Measurements from ENCODE around the gene SLC12A5.

The SLC12A5 gene

DNA sequence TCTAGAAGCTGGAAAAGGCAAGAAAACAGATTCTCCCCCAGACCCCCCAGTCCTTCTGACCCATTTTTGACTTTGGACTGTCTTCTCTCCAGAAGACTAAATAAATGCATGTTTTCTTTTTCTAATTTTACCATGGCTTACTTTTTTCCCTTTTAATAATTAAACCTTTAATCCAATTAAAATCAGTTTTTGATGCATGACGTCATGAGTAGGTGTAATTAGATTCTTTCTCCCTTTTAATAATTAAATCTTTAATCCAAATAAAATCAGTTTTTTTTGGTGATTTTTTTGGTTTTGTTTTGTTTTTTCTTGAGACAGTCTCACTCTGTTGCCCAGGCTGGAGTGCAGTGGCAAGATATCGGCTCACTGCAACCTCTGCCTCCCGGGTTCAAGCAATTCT, 73.9 kb downstream of the SLC12A5 start:
- TF ChIP-seq, protein P1, sequence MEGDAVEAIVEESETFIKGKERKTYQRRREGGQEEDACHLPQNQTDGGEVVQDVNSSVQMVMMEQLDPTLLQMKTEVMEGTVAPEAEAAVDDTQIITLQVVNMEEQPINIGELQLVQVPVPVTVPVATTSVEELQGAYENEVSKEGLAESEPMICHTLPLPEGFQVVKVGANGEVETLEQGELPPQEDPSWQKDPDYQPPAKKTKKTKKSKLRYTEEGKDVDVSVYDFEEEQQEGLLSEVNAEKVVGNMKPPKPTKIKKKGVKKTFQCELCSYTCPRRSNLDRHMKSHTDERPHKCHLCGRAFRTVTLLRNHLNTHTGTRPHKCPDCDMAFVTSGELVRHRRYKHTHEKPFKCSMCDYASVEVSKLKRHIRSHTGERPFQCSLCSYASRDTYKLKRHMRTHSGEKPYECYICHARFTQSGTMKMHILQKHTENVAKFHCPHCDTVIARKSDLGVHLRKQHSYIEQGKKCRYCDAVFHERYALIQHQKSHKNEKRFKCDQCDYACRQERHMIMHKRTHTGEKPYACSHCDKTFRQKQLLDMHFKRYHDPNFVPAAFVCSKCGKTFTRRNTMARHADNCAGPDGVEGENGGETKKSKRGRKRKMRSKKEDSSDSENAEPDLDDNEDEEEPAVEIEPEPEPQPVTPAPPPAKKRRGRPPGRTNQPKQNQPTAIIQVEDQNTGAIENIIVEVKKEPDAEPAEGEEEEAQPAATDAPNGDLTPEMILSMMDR (conservative IDR thresholded peaks at IDR 0.05), result no peak
- H3K27ac ChIP-seq, result no peak overlapping the region

DNA sequence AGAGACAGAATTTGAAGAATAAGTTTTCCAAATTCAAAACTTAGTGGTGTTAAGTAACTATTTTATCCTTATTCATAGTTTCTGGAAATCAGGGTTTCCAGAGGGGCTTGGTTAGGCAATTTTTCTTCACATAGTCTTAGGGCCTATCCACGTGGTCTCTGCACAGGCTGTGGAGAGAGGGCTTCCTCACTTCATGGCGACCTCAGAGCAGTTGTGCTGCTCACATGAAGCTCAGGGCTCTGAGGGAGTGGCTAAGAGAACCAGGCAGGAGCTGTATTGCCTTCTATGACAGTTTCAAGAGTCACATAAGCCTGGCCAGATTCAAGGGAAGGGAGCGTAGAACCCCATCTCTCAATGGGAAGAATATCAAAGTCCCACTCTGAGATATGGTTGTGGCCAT, 75.2 kb downstream of the SLC12A5 start:
- TF ChIP-seq, protein P1 (conservative IDR thresholded peaks at IDR 0.05), result no peak
- no peak overlapping the region for H3K27ac ChIP-seq

DNA sequence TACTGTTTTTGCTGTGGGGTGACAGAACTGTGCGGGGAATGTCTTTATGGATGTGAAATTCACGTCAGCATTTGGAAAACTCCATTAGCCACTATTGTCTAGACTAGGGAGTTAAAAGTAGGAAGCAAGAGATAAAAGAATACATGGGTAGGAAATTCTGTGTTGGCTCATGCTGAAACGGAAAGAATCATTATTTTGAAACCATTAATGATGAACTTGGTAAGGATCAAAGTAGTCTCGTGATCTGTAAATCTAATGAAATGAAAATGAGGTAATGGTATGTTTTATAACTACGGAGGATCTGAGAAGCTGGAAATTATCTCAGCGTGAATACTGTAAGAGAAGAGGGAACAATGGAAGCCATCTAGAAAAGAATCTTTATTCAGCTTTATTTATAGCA, 78.0 kb downstream of the SLC12A5 start:
- TF ChIP-seq, protein P1 (conservative IDR thresholded peaks at IDR 0.05), result no peak
- H3K27ac ChIP-seq, result no peak overlapping the region

DNA sequence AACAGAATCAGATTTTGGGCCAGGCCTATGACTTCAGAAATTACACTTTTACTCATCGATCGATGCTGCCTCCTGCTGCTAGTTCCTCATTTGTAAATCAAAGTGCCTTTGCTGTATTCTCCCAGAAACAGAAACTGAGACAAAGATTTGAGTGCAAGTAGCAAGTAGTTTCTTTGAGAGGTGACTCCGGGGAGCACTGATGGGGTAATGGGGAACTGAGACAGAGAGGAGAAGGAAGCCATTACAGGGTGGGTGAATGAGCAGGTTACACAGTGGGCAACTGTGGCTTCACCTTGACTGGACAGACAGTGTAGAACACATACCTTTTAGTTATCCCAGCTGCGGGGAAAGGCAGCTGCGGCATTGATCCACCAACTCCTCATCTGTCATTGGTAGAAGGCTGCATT, 79.4 kb downstream of the SLC12A5 start:
- H3K27ac ChIP-seq, result no peak overlapping the region

DNA sequence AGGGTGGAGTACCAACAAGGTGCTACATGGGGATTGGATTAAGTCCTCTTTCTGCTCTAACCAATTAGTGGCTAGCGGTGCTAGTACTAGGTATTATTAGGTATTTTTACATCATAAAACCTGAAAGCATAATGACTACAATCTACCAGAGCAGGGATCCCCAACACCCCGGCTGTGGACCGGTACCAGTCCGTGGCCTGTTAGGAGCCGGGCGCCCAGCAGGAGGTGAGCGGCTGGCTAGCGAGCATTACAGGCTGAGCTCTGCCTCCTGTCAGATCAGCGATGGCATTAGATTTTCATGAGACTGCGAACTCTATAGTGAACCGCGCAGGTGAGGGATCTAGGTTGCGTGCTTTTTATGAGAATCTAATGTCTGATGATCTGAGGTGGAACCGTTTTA, 80.0 kb downstream of the SLC12A5 start:
- H3K27ac ChIP-seq, result no peak overlapping the region
- TF ChIP-seq, protein P1 (conservative IDR thresholded peaks at IDR 0.05), result no peak

More for the DNA sequence above, 79.4 kb downstream of the SLC12A5 start:
- TF ChIP-seq, protein P1 (conservative IDR thresholded peaks at IDR 0.05), result no peak
